Mesodermal cell (in vitro differentiated cells): ENCODE measurements around the gene YTHDF1.
"Not testable (repeated sequence)": the region's sequence is repeated elsewhere in the genome, so short reads cannot be mapped to it uniquely, and the experiment has no call there.

Source experiments
- H3K27ac ChIP-seq: 2 replicates; pipeline ENCODE4 v1.7.0; 2013; ENCODE audit warnings: mild to moderate bottlenecking, low read depth, low read length, moderate library complexity; ENCODE audit not compliant: severe bottlenecking
- H3K36me3 ChIP-seq: 2 replicates; pipeline ENCODE4 v1.7.1; 2013; ENCODE audit warnings: mild to moderate bottlenecking, low read length, moderate library complexity; ENCODE audit not compliant: control insufficient read depth, insufficient read depth
- H3K4me1 ChIP-seq: one replicate; pipeline ENCODE4 v1.7.1; 2013; ENCODE audit warnings: mild to moderate bottlenecking, low read length; ENCODE audit not compliant: insufficient read depth, control insufficient read depth, poor library complexity, severe bottlenecking
- H3K4me3 ChIP-seq: 2 replicates; pipeline ENCODE4 v1.7.0; 2013; ENCODE audit warnings: low read length, control low read depth, mild to moderate bottlenecking; ENCODE audit not compliant: insufficient read depth, poor library complexity, severe bottlenecking; ENCODE audit errors: extremely low read depth
- H3K9me3 ChIP-seq: 2 replicates; pipeline ENCODE4 v1.7.1; 2013; ENCODE audit warnings: mild to moderate bottlenecking, low read length, moderate library complexity; ENCODE audit not compliant: control insufficient read depth
- WGBS, 2 experiments: methylation state at CpG; one replicate each; pipeline ENCODE4 v1.1.5; 2013; ENCODE audit warnings: missing lambda C conversion rate in 2 of 2; ENCODE audit not compliant: insufficient coverage in 2 of 2; 5-methylcytosine and 5-hydroxymethylcytosine counted together

Gene YTHDF1

GRCh38 chr20:63161176-63161651 is 54.7 kb downstream of the YTHDF1 start:
- 88 to 89% methylated on average over 9 to 10 of the region's 11 CpGs for WGBS, 2 experiments
- no peaks in the 10 kb centered on the region for H3K4me1 ChIP-seq
- no peak overlapping the region for H3K27ac ChIP-seq

DNA sequence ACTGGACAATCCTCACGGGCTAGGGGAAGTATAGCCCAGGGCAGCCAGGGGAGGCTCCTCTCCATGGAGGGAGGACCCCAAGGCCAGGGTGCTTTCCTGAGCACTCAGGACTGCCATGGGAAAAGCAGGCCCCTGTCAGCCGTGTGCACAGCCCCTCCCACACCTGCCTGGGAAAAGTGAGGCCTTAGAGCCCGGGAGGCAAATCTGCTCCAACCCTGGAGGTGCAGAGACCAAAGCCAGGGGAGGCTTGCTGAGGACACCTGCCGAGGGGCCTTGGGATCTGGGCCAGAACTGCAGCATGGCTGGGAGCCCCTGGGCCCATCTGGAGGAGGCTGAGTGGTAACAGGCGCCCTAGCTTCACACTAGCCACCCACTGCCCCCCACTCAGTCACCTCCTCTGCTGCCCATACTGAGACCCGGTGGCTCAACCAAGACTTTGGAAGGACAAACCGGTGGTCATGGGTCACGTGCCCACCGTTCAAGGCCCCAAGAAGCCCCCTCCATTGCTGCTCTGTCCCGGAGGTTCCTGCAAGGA is 55.2 kb downstream of the YTHDF1 start:
- H3K9me3 ChIP-seq: no peaks in the 10 kb centered on the region
- H3K27ac ChIP-seq: no peak overlapping the region
- H3K36me3 ChIP-seq: no peaks in the 10 kb centered on the region
- 83 to 89% methylated on average over 8 to 10 of the region's 10 CpGs for WGBS, 2 experiments
- H3K4me1 ChIP-seq: no peaks in the 10 kb centered on the region
- H3K4me3 ChIP-seq: no peak overlapping the region

More at GRCh38 chr20:63161176-63161651, 54.7 kb downstream of the YTHDF1 start:
- no peak overlapping the region for H3K4me3 ChIP-seq
- no peaks in the 10 kb centered on the region for H3K9me3 ChIP-seq
- H3K36me3 ChIP-seq: no peaks in the 10 kb centered on the region

- Histone ChIP-seq H3K4me3 (no peak overlapping the region), H3K36me3 (no peaks in the 10 kb centered on the region), H3K9me3 (no peaks in the 10 kb centered on the region), H3K27ac (no peak overlapping the region), H3K4me1 (no peaks in the 10 kb centered on the region)
- WGBS, 2 experiments: 91 to 93% methylated on average over 9 of the region's 10 CpGs
Observed at GRCh38 chr20:63159826-63160640, 55.9 kb downstream of the YTHDF1 start.

GRCh38 chr20:63159251-63159650 is 56.7 kb downstream of the YTHDF1 start:
- not testable (repeated sequence) for H3K9me3 ChIP-seq, H3K36me3 ChIP-seq, H3K4me1 ChIP-seq, H3K4me3 ChIP-seq, H3K27ac ChIP-seq
- 84 to 85% methylated on average over 14 to 17 of the region's 20 CpGs for WGBS, 2 experiments

DNA sequence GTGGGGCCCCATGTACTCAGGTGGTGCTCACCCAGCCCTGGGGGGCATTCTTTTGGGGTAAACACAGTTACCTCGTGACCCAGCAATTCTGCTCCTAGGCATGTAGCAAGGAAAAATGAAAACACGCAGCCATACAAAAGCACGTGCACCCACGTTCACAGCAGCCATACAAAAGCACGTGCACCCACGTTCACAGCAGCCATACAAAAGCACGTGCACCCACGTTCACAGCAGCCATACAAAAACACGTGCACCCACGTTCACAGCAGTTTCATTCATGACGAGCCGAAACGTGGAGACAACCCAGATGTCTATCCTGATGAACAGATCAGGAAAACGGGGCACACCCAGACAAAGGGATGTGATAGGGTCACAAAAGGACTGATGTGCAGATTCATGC is 57.1 kb downstream of the YTHDF1 start:
- no peaks in the 10 kb centered on the region for H3K36me3 ChIP-seq
- WGBS, 2 experiments: 90 to 94% methylated on average over 14 of the region's 14 CpGs
- H3K27ac ChIP-seq: no peak overlapping the region
- H3K4me1 ChIP-seq: no peaks in the 10 kb centered on the region
- no peak overlapping the region for H3K4me3 ChIP-seq
- no peaks in the 10 kb centered on the region for H3K9me3 ChIP-seq

DNA sequence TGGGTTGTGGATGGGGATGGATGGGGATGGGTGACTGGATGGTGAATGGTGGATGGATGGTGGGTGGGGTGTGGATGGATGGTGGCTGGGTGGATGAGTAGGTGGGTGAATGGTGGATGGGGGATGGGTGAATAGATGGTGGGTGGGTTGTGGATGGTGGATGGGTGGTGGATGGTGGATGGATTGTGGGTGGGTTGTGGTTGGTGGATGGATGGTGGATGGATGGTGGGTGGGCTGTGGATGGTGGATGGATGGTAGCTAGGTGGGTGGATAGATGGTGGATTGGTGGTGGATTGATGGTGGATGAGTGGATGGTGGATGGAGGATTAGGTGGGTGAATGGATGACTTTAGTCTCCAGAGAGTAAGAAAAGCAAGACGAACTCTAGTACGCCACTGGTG is 57.6 kb downstream of the YTHDF1 start:
- no peak overlapping the region for H3K4me3 ChIP-seq
- 90 to 100% methylated on average over 2 of the region's 2 CpGs for WGBS, 2 experiments
- H3K4me1 ChIP-seq: no peaks in the 10 kb centered on the region
- H3K27ac ChIP-seq: no peak overlapping the region
- no peaks in the 10 kb centered on the region for H3K36me3 ChIP-seq
- H3K9me3 ChIP-seq: no peaks in the 10 kb centered on the region

DNA sequence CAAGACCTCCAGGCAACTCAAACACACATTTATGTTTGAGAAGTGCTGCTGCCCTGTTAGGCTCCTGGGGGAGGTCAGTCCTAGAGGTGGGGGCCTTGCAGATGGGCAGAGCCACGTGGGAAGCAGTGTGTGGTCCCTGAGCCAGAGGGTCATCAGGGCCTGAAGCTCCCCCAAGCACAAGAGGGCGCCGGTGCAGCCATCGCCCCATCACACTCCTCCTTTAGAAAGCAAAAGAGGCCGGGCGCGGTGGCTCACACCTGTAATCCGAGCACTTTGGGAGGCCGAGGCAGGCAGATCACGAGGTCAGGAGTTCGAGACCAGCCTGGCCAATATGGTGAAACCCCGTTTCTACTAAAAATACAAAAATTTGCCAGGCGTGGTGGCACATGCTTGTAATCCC is 58.5 kb downstream of the YTHDF1 start:
- WGBS, 2 experiments: 73 to 80% methylated on average over 11 to 13 of the region's 13 CpGs
- H3K9me3 ChIP-seq, H3K4me3 ChIP-seq, H3K36me3 ChIP-seq, H3K27ac ChIP-seq, H3K4me1 ChIP-seq: not testable (repeated sequence)

DNA sequence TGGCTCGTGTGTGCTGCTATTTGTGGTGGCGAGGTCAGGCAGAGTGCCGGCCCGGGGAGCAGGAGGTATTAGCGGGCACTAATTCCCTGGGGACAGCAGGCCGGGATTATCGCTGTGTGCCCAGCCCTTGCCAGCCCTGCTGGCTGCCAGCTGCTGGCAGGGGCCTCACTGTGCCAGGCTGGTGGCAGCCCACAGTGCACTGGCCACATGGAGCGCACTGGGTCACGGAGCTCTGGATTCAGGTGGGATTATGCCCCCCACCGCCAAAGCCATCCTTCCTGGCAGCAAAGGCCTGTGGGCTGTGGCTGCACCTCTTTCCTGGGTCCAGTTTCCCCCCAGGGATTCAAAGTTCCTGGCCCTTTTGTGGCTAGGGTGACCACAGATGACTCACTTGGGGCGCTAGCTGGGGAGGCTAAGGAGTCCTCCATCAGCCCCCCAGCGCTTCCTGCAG is 59.7 kb downstream of the YTHDF1 start:
- Histone ChIP-seq H3K9me3 (no peaks in the 10 kb centered on the region), H3K4me1 (no peaks in the 10 kb centered on the region), H3K27ac (no peak overlapping the region), H3K4me3 (no peak overlapping the region), H3K36me3 (no peaks in the 10 kb centered on the region)
- WGBS, 2 experiments: 91 to 94% methylated on average over 12 of the region's 12 CpGs

DNA sequence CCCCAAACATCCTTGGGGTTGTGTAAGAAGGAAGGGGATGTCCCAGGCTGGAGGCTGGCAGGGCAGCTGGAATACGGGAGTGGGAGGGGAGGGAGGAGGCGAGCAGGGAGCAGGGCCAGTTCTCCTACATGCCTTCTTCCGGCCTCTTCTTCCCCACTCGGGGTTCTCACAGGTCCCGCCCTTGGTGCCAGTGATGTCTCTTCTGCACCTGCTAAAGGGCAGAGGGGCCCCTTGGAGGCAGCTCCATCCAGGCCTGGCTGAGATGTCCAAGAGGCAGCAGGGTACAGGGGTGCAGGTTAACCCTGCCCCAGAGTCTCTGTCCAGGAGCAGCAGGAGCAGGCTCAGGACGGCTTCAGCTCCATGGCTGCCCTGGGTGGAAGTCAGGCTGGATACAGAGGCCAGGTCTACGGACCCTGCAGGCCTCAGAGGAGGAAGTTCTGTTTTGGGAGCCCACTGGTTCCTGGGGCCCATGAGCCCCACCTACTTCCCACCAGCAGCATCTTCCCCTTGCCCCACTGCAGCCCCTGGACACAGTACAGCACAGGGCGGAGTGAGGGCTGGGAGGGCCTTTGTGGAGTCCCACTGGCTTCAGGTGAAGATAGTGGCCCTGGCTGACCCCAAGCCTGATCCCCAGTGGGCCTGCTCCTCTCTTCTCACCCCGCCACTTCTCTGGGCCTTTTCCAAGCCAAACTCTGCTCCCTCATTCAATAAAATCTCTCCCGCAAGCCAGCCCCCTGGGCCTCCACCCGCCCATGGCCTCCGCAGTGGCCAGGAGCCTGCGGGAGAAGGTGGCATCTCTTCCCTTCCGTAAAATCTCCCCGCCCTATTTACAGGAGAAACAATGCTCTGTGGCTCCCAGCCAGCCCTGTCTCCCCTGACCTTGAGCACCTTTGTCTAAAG is 60.4 kb downstream of the YTHDF1 start:
- H3K36me3 ChIP-seq: no peaks in the 10 kb centered on the region
- no peaks in the 10 kb centered on the region for H3K9me3 ChIP-seq
- H3K4me3 ChIP-seq: no peak overlapping the region
- no peaks in the 10 kb centered on the region for H3K4me1 ChIP-seq
- no peak overlapping the region for H3K27ac ChIP-seq
- 80 to 91% methylated on average over 11 to 14 of the region's 15 CpGs for WGBS, 2 experiments

- 36% methylated on average over 3 of the region's 3 CpGs for whole genome bisulfite sequencing, 2 experiments
- no peak overlapping the region for H3K27ac ChIP-seq
- H3K4me3 ChIP-seq: no peak overlapping the region
- peaks cover 5% of the 10 kb centered on the region for H3K4me1 ChIP-seq
- H3K36me3 ChIP-seq: no peaks in the 10 kb centered on the region
- H3K9me3 ChIP-seq: no peaks in the 10 kb centered on the region
Observed at GRCh38 chr20:63154395-63154794, 61.5 kb downstream of the YTHDF1 start.
